Coronary artery (tissue), 2 donors: ENCODE results near the gene CRIP2.

ENCODE experiments used
- DNase-seq: peaks from one replicate; pipeline ENCODE4 v3.0.0-alpha.2; 2017; ENCODE audit warnings: low spot score
- H3K27ac ChIP-seq, 2 donors: fragments of 200-600 bp; sonication (generic); one replicate each; pipeline ENCODE4 v1.5.1; 2016 to 2019
- H3K4me3 ChIP-seq: fragments of 200-600 bp; sonication (generic); 2 replicates; pipeline ENCODE4 v1.5.1; 2016; ENCODE audit warnings: mild to moderate bottlenecking, moderate library complexity
- CTCF ChIP-seq: fragments of 200-600 bp; sonication (generic); IDR thresholded peaks from one replicate; pipeline ENCODE4 v1.5.1; 2019; ENCODE audit warnings: antibody characterized with exemption

CRIP2 gene

GRCh38 chr14:105472486-105472991 is 2.1 kb upstream of the CRIP2 start:
- Histone ChIP-seq H3K4me3 (peak overlapping the region; percentile 97), H3K27ac (peak overlapping the region; percentile 96 to 100)
- peak; percentile 94 for DNase-seq
- TF ChIP-seq CTCF: no peak

GRCh38 chr14:105473033-105473676 is 1.5 kb upstream of the CRIP2 start:
- TF ChIP-seq CTCF: no peak
- Histone ChIP-seq H3K4me3 (peak overlapping the region; percentile 97), H3K27ac (peak overlapping the region; percentile 96 to 100)
- peak; percentile 93 for DNase-seq

DNA sequence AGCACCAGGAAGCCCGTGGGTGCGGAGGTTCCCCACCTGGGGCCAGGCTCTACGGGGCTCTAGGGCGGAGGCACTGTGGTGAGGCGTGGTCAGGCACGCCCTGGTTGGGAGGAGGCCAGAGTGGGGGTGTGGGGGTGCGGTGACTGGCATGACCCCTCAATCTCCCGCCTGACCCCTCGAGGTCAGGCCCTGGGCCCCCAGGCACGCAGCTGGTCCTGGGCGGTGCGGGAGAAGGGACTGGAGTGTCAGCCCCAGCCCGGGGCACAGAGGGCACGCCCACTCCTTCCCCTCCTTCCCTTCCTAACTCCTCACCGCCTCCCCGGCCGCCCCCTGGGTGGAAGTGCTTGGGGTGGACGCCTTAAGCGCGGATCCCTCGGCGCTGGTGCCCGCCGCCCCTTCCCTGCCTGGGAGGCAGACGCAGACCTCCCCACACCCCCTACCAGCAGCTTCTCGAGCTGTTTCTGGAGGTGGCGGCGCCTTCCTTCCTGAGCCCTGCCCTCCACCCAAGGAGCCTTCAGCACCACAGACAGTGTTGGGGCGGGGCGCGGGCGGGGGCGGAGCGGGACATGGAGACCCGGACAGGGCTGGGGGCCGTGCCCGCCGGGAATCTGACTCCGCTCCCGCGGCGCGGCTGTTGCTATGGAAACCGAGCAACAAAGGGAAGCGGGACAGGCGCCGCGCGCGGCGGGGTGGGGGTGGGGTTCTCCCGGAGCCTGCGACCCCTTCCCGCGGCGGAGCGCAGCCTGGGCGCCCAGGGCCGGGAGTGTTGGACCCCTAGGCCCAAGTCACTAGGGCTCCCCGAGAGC is 741 bp upstream of the CRIP2 start:
- peak overlapping the region; percentile 96 to 100 for H3K27ac ChIP-seq
- peak; percentile 98 for DNase-seq

GRCh38 chr14:105475269-105476096 is 862 bp downstream of the CRIP2 start:
- H3K27ac ChIP-seq: peak overlapping the region; percentile 95 to 100
- TF ChIP-seq CTCF: no peak
- DNase-seq: peak; percentile 90
- H3K4me3 ChIP-seq: peak overlapping the region; percentile 97

More for the DNA sequence above, 741 bp upstream of the CRIP2 start:
- TF ChIP-seq CTCF: no peak
- H3K4me3 ChIP-seq: peak overlapping the region; percentile 97

- DNase-seq: peak; percentile 90
- no peak for TF ChIP-seq CTCF
- Histone ChIP-seq H3K27ac (peak overlapping the region; percentile 95 to 100), H3K4me3 (peak overlapping the region; percentile 97)
Observed at GRCh38 chr14:105476097-105476830, 1.6 kb downstream of the CRIP2 start.
